GM19351 (cell line): Measurements from ENCODE around the gene MCTP1.

Experiments
- ATAC-seq: cut with Tn5 transposase; IDR thresholded peaks from one replicate; pipeline ENCODE4 v1.9.1; 2021; ENCODE audit warnings: mild to moderate bottlenecking, moderate library complexity; ENCODE audit not compliant: unreplicated experiment

MCTP1 gene

DNA sequence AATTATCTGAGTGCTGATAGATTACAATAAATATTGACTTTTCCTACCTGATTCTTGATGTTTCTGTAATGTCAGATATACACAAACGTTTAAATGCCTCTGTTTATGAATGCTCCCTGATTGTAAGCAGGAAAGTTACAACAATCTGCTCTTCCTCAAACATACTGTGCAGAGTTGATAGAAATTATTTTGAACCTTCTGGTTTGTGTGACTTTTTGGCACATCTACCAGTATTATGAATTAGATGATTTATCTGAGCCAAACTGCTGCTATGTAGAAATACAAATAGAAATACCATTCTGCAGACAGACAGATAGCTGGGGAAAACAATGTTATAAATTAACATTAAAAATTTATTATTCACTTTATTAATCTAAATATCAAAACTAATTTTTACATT lies 553.4 kb downstream of the MCTP1 start:
- no peak for ATAC-seq

DNA sequence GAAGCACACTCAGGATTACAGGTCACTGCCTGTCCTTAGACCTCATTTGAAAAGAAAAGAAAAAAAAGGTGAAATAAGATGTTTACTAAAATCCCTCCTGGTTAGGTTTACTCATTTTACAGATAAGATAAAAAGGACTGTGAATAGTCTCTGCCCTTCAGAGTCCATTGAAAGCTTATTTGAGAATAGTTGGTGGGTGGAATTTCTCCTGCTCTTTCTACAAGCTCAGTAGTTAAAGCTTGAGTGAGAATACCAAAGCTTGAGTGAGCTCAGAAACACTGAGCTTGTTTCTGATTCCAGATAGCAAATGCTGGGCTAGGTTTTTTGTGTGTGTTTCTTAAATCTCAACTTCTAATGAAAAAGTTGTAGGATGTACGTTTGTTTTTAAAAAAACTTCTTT lies 559.8 kb downstream of the MCTP1 start:
- no peak for ATAC-seq

DNA sequence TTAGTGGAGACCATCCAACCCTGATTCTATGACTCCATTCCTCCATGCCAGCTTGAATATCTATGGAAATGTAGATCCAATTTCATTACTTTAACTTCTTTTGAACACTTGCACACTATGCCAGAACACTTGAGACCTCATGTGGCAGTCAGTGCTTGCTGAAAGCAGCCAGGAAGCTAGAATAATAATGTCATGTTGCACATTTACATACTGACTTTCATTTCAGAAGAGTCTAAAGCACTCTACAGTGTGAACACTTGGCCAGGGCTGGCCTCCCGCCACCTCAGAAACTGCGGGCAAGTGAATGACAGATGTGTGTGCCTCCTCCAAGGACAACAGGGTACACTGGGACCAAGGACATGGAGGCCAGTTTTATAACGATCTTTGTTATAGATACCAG lies 569.1 kb downstream of the MCTP1 start:
- no peak for ATAC-seq

DNA sequence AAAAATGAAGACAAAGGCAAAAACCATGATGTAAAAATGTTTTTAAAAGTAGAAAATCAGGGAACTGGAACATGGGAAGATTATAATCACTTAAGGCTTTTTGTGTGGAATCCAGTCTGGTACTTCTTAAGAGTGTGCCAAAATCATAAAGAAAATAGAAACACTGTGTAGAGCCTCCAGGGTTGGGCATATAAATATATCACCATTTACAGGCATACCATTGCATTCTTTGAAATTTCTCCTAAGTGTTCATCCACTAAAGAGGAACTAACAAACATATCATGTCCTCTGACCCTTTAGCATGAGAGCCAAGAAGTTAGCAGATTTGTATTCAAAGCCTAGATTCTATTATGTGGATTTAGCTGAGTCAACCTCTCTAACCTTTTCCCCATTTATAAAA lies 573.1 kb downstream of the MCTP1 start:
- no peak for ATAC-seq

DNA sequence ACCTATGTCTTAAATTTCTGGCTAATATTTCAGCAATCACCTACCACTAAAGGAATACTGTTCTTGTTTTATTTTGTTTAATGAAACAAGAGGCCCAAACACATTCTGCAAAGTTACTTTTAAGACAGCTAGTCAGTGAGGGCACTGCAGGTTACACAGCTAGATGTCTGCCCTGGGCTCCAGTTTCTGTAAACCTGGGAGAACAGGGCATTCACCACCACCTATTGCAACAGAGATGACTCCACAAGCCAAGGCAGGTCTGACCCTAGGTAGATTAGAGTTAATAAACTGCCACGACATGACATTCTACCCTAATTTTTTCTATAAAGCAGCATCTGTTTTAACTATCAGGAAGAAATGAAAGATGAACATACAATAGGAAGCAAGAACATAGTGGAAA lies 575.6 kb downstream of the MCTP1 start:
- ATAC-seq: no peak

DNA sequence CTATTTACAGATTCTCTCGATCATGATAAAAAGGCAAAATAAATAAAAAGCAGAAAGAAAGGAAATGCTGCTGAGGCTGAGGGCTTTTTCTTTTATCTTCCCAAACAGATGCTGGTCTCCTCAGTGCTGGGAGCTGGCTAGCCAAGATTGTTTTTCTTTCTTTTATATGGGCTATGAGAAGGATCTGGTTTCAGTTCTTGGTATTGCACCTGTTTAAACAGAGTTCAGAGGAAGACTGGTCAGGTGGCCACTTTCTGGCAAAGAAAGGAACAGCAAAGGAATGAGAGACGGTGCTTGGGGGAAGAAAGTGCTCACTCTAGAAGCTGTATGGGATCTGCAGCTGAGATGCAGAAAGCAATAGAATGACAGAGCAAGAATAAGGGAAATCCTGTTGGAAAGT lies 577.5 kb downstream of the MCTP1 start:
- no peak for ATAC-seq

DNA sequence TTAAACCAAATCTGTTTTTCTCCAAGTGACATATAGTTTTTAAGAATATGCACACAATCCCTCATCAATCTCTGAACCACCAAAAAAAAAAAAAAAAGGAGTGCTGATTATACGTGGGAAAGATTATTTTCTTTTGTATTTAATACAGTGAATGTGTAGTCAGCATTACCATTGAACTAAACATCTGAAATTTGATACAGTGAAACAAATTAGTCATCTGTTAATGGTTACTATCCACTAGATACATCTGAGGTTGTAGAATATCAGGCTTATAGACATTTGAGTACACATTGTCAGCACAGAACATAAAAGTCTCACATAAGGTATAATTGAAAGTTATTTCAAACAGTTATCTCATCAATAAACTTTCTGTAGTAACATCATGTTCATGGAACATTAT lies 579.5 kb downstream of the MCTP1 start:
- no peak for ATAC-seq

DNA sequence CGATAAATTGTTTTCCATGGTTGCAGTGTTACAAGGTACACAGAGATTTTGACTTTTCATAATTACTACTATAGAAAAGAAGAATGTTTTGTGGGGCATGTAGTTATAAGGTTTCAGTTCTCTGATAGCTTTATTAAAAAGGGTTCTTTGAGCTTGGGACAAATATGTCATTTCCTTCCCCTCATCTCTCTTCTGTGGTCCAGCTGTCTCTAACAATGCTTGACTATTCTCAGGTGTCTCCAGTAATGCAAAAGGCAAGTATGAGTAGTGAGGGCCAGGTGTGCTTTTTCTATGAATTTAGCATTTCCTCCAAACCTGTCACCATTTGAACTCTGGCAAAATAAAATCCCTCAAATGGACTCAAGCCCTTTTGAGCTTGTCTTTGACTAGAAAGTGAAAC lies 582.2 kb downstream of the MCTP1 start:
- ATAC-seq: peak; percentile 74

DNA sequence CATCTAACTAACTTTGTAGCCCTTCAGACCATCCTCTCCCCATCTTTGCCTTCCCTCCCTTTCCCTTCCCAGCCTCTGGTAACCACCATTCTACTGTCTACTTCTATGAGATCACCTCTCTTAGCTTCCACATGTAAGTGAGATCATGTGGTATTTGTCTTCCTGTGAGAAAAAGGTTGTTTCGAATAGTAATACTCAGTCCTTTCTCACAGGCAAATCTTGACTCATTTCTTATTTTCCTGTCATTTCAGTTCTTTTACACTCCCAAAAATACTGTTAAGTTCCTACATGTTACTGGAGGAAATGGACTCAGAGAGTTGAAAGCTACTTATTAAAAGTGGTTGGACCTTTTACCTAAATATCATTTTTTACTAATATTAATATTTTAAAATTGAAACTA lies 584.3 kb downstream of the MCTP1 start:
- peak; percentile 75 for ATAC-seq

DNA sequence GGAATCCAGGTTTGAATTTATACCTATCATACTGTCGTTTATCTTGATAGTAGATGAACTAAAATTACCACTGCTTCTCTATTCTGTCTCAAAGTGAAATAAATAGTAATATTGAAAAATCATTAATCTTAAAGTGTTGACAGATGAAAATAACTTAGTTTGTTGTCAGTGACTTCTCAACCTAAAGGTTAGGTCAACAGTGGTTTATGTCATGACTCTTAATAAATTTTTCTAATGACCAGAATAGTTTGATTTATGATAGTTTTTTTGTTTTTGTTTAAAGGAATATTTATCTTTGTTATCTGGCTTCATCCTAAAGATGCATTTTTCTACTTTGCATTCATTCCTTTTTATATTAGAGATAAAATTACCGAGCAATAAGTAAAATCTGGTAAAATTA lies 585.3 kb downstream of the MCTP1 start:
- no peak for ATAC-seq

DNA sequence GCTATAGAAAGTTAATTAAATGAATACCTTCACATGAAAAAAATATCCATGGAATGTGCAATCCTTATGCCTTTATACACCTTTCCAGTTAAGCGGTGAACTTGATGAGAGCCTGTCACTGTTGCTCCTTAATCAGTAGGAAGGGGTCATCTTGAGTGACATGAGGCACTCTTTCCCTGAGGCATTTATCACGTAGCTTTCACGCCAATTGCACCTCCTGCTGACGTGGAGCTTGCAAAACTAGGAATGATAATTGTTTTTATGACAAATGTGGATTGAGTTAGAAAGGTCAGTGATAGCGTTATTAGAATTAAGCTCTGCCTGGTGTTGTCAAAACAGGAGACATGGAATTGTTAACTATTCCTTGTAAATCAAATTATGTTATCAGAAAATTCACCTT lies 586.7 kb downstream of the MCTP1 start:
- no peak for ATAC-seq

DNA sequence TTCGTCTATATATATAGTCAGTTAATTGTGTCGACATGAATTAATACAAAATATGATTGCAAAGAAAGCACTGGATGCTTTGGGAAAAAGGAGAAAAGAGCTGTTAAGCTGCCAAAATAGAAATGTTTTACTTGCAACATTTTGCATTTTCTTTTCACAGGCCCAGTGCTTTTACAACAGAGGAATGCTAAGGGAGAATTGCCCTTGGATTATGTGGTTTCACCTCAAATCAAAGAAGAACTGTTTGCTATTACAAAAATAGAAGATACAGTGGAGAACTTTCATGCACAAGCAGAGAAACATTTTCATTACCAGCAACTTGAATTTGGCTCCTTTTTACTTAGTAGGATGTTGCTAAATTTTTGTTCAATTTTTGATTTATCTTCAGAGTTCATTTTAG lies 590.2 kb downstream of the MCTP1 start:
- ATAC-seq: no peak

DNA sequence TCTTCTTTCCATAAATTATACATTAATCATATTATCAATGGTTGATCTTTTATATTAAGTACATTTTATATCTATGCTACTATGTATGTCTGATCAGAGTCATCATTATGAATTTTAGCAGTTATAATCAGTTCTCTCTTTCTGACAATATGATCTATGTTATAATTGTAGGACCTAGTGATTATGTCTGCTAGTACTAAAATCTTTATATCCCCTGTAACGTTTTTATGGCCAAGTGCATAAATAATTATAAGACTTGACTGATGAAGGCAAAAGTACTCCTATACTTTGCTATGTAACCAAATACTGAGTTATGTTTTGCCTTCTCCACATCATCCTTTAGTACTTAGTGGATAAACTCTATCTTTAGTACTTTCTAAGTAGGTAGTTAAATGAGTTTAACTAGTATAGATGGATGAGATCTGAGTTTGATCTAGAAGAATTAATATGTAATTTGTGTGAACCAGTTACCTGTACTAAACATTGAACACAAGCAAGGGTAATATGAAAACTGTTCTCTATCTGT lies 591.0 kb downstream of the MCTP1 start:
- ATAC-seq: no peak

DNA sequence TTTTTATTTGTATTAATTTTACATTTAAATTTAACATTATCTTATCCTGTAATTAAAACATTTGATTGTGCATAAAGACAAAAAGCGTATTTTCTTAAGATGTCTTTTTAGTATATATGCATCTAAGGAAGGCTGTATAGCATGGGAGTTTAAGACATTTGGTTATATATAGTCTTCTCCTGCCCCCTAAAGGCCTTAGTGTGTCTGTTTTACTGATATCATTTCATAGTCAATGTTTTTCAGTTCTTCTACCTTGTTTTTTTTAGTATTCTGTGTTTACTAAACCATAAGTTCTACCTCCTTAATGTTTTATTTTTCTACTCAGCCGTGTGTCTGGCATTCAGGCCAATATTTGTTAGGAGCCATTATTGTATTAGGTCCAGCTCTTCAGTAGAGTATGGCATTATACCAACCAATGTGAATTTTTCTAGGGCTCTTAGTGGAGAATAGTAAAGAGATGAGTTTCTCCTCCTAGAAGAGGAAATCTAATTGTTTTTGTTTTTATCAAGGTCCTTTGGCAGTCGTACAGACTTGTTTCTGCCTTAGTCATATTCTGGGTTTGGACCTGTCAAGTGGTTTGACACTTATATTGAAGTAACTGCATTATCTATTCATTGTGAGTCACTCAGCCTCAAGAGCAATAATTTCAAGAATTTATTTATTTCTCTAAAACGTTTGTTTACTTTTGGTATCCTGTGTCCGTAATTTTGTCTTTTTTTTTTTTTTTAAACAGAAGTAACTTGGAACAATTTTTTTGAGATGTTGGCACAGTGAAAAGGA lies 591.7 kb downstream of the MCTP1 start:
- ATAC-seq: peak; percentile 85

DNA sequence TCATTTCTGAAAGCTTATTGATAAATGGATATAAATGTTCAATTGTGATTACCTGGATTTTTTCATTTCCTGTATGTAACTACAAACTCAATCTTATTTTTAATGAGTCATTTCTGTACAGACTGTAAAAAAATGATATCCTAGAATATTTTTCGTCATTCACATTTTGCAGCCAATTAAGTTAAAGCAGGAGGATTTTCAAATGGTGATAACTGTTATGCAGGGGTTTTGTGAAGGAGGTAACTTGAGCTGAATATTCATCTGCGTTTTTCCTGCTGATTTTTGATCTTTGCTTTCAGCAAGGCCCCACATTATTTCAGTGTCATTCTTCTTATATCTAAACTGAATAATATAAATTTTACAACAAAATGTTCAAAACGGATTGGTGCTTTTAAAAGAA lies 592.3 kb downstream of the MCTP1 start:
- ATAC-seq: no peak

DNA sequence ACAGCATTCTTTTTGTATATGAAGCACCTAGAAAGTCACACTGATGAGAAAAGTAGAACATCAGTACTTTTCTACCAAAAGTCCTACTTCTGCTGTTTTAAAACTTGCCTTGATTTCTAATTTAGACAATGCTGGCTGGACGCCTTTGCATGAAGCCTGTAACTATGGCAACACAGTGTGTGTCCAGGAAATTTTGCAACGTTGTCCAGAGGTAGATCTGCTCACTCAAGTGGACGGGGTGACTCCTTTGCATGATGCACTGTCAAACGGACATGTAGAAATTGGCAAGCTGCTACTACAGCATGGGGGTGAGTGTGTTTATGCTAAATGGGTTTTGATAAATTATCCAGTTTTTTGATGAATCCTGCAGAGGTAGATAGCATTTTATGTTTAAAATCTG lies 592.9 kb downstream of the MCTP1 start:
- ATAC-seq: no peak

DNA sequence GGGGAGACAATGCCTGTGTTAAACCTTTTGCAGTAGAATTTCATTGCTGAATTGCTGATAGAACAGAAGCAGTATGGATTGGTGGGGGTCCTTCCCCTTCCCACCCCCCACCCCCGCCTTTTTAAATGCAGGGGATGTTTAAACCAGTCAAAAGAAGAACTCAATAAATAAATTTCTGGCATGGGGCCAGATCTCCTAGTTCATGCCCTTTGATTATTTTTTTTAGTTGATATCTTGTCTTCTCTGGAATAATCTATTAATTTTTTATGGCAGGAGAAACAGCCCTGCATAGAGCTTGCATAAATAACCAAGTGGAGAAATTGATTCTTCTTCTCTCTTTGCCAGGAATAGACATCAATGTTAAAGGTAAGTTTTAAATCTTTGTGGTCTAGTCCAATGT lies 593.6 kb downstream of the MCTP1 start:
- no peak for ATAC-seq

DNA sequence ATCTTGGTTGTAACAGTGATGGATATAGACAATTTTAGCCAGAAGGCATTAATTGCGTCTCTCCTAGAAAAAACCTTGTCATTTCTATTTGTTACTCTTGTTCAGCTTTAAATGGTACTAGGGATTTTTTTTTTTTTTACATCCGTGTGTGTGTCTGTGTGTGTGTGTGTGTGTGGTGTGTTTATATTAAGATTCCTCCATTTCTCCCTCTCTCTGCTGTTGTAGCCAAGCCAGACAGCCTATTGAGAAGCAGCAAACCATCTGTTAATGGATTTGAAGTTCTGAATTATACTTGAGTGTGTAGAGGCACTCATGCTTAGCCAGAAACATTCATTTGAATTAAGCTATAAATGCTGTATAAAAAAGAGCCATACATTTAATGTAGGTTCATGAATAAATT lies 594.1 kb downstream of the MCTP1 start:
- no peak for ATAC-seq

DNA sequence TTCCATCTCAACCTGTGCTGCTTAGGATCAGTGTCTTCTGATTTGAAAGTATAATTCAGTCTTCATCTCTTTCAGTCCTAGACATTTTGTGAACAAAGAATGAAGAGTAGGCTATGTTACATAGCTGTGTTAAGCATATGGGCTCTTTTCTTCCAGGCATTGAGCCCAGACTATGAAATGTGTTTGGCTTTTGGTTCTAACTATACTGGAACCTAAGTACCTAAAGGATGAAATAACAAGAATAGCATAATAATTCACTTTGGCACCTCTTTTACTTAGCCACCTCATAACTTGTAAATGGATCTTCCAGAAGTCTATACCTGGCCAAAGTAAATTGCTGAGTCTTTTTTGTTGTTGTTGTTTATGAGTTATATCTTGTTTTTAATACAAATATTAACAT lies 595.0 kb downstream of the MCTP1 start:
- ATAC-seq: no peak

DNA sequence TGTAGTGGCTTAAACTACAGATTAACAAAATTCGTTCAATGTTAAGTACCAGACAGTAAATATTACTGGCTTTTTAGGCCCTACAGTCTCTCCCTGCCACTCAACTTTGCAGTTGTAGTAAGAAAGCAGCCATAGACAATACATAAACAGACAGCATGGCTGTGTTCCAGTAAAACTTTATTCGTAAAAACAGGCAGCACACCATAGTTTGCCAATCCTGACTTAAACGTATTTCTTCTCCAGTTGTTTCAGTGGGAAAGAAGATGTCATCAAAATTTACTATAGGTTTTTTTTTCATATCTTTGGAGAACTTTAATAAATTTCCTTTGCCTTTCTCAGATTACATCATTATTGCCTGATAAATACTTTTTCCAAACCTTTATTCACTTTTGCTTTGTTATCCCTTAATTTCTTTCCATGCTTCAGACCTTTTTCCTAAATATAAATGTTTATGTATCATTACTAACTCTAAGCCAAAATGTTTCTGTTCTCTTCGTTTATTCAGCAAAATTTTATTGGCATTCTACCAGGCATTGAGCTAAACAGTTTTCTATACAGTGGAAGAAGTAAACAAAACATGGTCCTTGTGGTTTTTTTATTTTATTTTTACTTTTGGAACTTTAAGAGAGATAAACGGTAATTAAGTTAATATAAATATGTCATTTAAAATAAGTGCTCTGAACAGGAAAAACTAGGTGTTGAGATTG lies 601.9 kb downstream of the MCTP1 start:
- ATAC-seq: no peak

DNA sequence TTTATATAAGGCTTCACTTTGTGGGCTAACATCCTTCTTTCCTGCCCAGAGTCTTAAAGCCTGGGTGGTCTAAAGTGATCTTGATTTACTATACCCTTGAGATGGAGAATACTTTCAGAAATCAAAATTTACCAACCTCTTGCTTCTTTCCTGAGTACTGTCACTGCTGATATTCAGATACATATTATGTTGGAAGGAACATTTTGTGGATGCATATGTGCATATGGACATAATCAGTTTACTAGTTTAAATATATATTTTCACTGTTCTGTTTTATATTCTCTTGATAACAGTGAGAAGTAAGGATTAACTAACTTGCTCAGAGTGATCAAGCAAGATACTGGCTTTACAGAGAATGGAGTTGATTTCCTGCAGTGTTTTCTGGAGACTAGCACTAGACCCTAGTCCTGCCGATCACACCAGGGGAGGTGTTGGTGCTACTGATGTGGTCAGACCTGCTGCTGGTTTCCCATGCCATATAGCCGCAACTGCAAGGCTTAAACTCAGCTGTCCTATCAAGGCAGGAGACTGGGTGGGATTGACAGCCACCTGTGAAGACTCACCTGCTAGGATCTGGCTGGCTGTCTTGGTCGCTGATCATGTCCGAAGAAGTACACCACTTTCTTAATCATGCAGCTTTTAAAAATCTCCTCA lies 608.8 kb downstream of the MCTP1 start:
- ATAC-seq: no peak
